HEK293 (cell line): ENCODE results near the gene RAD51.

Source experiments
- CTCF ChIA-PET: fragments of 350-600 bp; formaldehyde crosslinking; extraction: SDS; loops from one replicate; lab custom pipeline; 2021; ENCODE audit warnings: antibody characterized with exemption; lab: Yijun Ruan, JAX
- POLR2A ChIA-PET: fragments of 300-600 bp; formaldehyde crosslinking; extraction: SDS; loops from one replicate; lab custom pipeline; 2020; ENCODE audit warnings: antibody characterized with exemption, inconsistent platforms; lab: Yijun Ruan, JAX
- H3K27ac ChIP-seq: fragments of 200-500 bp; sonication (Bioruptor generic); 2 replicates; pipeline ENCODE4 v1.5.1; 2014; ENCODE audit warnings: low read depth, low read length, control low read depth, inconsistent platforms; ENCODE audit errors: extremely low read depth
- H3K36me3 ChIP-seq, 2 experiments: fragments of 200-500 bp in 1 of 2; sonication (Bioruptor generic) in 1 of 2; 1 replicate in 1 of 2; 2 replicates in 1 of 2; pipeline ENCODE4 v1.5.1; 2014 to 2017; ENCODE audit warnings: inconsistent platforms in 2 of 2, low read length in 2 of 2; ENCODE audit not compliant: control insufficient read depth in 2 of 2, insufficient read depth in 1 of 2
- H3K4me1 ChIP-seq: fragments of 200-500 bp; sonication (Bioruptor generic); 2 replicates; pipeline ENCODE4 v1.5.1; 2014; ENCODE audit warnings: mild to moderate bottlenecking, low read length, inconsistent platforms; ENCODE audit not compliant: control insufficient read depth, insufficient read depth
- H3K4me3 ChIP-seq: 2 replicates; pipeline ENCODE4 v1.5.1; 2011; ENCODE audit warnings: low read depth, mild to moderate bottlenecking, control low read depth, low read length, moderate library complexity
- H3K9me3 ChIP-seq: fragments of 200-500 bp; sonication (Bioruptor generic); 2 replicates; pipeline ENCODE4 v1.5.1; 2014; ENCODE audit warnings: low read depth, low read length, inconsistent platforms; ENCODE audit not compliant: control insufficient read depth, insufficient read depth
- FEZF1 ChIP-seq: fragments of 450-650 bp; formaldehyde crosslinking; IDR thresholded peaks from 2 replicates; pipeline ENCODE4 v1.5.1; 2016; ENCODE audit warnings: missing biosample characterization, missing genetic modification characterization
- GLIS2 ChIP-seq: fragments of 450-650 bp; formaldehyde crosslinking; IDR thresholded peaks from 2 replicates; pipeline ENCODE4 v1.5.1; 2016; ENCODE audit warnings: missing biosample characterization, missing genetic modification characterization
- IKZF3 ChIP-seq: fragments of 450-650 bp; IDR thresholded peaks from 2 replicates; pipeline ENCODE4 v1.5.0; 2018; ENCODE audit warnings: missing biosample characterization, mild to moderate bottlenecking, missing genetic modification characterization, moderate library complexity
- KLF1 ChIP-seq: fragments of 450-650 bp; formaldehyde crosslinking; IDR thresholded peaks from 2 replicates; pipeline ENCODE4 v1.5.1; 2016; ENCODE audit warnings: missing biosample characterization, missing genetic modification characterization
- OVOL3 ChIP-seq: fragments of 450-650 bp; formaldehyde crosslinking; IDR thresholded peaks from 2 replicates; pipeline ENCODE4 v1.5.1; 2016; ENCODE audit warnings: missing biosample characterization, missing genetic modification characterization
- SCRT2 ChIP-seq: fragments of 450-650 bp; formaldehyde crosslinking; IDR thresholded peaks from 2 replicates; pipeline ENCODE4 v1.5.1; 2016; ENCODE audit warnings: missing biosample characterization, missing genetic modification characterization
- ZBTB21 ChIP-seq: fragments of 450-650 bp; formaldehyde crosslinking; IDR thresholded peaks from 2 replicates; pipeline ENCODE4 v1.5.1; 2017; ENCODE audit warnings: missing biosample characterization, missing genetic modification characterization
- ZNF133 ChIP-seq: fragments of 450-650 bp; formaldehyde crosslinking; IDR thresholded peaks from 2 replicates; pipeline ENCODE4 v1.5.1; 2016; ENCODE audit warnings: missing biosample characterization, missing genetic modification characterization
- ZNF202 ChIP-seq: fragments of 450-650 bp; formaldehyde crosslinking; IDR thresholded peaks from 2 replicates; pipeline ENCODE4 v1.5.1; 2016; ENCODE audit warnings: missing biosample characterization, missing genetic modification characterization, borderline replicate concordance
- ZNF214 ChIP-seq: fragments of 450-650 bp; formaldehyde crosslinking; IDR thresholded peaks from 2 replicates; pipeline ENCODE4 v1.5.1; 2017; ENCODE audit warnings: missing biosample characterization, mild to moderate bottlenecking, missing genetic modification characterization, borderline replicate concordance
- ZNF239 ChIP-seq: fragments of 450-650 bp; formaldehyde crosslinking; IDR thresholded peaks from 2 replicates; pipeline ENCODE4 v1.5.1; 2016; ENCODE audit warnings: missing biosample characterization, missing genetic modification characterization
- ZNF350 ChIP-seq: fragments of 450-650 bp; formaldehyde crosslinking; IDR thresholded peaks from 2 replicates; pipeline ENCODE4 v1.5.0; 2017; ENCODE audit warnings: missing biosample characterization, mild to moderate bottlenecking, missing genetic modification characterization
- ZNF48 ChIP-seq: fragments of 450-650 bp; formaldehyde crosslinking; IDR thresholded peaks from 2 replicates; pipeline ENCODE4 v1.5.1; 2016; ENCODE audit warnings: missing biosample characterization, missing genetic modification characterization
- ZNF501 ChIP-seq: fragments of 450-650 bp; formaldehyde crosslinking; IDR thresholded peaks from 2 replicates; pipeline ENCODE4 v1.5.1; 2016; ENCODE audit warnings: missing biosample characterization, missing genetic modification characterization
- ZNF521 ChIP-seq: fragments of 450-650 bp; formaldehyde crosslinking; IDR thresholded peaks from 2 replicates; pipeline ENCODE4 v1.5.1; 2017; ENCODE audit warnings: missing biosample characterization, mild to moderate bottlenecking, missing genetic modification characterization
- ZNF664 ChIP-seq: fragments of 450-650 bp; formaldehyde crosslinking; IDR thresholded peaks from 2 replicates; pipeline ENCODE4 v1.5.1; 2016; ENCODE audit warnings: missing biosample characterization, missing genetic modification characterization
- ZNF76 ChIP-seq: fragments of 450-650 bp; formaldehyde crosslinking; IDR thresholded peaks from 2 replicates; pipeline ENCODE4; 2016; ENCODE audit warnings: low read depth, missing biosample characterization, missing genetic modification characterization, borderline replicate concordance
- ZNF776 ChIP-seq: fragments of 450-650 bp; formaldehyde crosslinking; IDR thresholded peaks from 2 replicates; pipeline ENCODE4 v1.5.0; 2017; ENCODE audit warnings: missing biosample characterization, missing genetic modification characterization, borderline replicate concordance
- TF ChIP-seq, protein P1 (sequence below): fragments of 450-650 bp; formaldehyde crosslinking; IDR thresholded peaks from 2 replicates; pipeline ENCODE4 v1.5.1; 2016; ENCODE audit warnings: missing biosample characterization, missing genetic modification characterization
- TF ChIP-seq, protein P2 (sequence below): IDR thresholded peaks from 2 replicates; pipeline ENCODE4 v1.6.1; 2011; ENCODE audit warnings: mild to moderate bottlenecking, low read depth, low read length, borderline replicate concordance
- TF ChIP-seq, protein P3 (sequence below): sonication (generic); formaldehyde crosslinking; IDR thresholded peaks from 2 replicates; pipeline ENCODE4 v1.8.1; 2022; ENCODE audit warnings: mild to moderate bottlenecking, moderate library complexity, missing genetic modification reagents
- TF ChIP-seq, protein P4 (sequence below): fragments of 450-650 bp; formaldehyde crosslinking; IDR thresholded peaks from 2 replicates; pipeline ENCODE4; 2016; ENCODE audit warnings: missing biosample characterization, missing genetic modification characterization
- TF ChIP-seq, protein P5 (sequence below): fragments of 450-650 bp; formaldehyde crosslinking; IDR thresholded peaks from 2 replicates; pipeline ENCODE4 v1.5.1; 2016; ENCODE audit warnings: missing biosample characterization, missing genetic modification characterization

RAD51 gene

DNA sequence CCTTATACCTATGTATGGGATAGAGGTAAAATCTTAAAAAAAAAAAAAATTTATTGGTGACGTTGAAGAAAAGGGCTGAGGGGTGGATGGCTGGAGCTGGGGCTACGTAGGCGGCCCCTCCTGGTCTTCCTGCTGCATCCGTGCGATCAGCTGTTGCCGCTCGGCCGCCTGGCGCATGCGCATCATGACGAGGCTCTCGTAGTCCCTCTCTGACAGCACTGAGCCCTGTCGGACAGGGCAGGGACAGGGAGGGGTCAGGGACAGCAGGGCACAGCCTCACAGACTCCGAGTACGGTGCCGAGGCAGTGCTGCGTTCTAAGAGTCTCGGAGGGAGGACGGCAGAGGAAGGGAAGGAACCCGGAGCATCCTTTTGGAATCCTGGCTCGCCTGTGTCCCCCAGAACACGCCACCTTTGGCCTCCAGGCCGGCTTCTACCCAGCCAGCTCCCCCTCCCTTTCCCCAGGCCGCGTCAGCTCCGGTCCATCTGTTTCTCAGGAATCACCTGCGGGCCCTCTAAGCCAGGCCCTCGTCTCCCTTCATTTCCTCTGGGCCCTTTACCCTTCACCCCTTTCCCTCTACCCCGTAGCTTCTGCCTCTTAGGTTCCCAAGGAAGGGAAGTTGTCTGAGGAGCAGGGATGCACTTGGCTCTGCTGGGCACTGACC lies 73.0 kb downstream of the RAD51 start:
- ChIA-PET POLR2A (no interaction called here), CTCF (interaction anchor here (0.7 to 3.7 kb wide), 2 partner anchors 15 to 28 kb away, joined by 3 to 18 read pairs; no protein-coding TSS in a partner anchor)
- H3K27ac ChIP-seq = peak overlapping the region; percentile 11; the same call in 1 of the 2 replicates
- peaks cover 28% of the 10 kb centered on the region for H3K4me1 ChIP-seq
- no peak for TF ChIP-seq ZNF214 (tag by site-specific recombination)
- TF ChIP-seq, protein P1, sequence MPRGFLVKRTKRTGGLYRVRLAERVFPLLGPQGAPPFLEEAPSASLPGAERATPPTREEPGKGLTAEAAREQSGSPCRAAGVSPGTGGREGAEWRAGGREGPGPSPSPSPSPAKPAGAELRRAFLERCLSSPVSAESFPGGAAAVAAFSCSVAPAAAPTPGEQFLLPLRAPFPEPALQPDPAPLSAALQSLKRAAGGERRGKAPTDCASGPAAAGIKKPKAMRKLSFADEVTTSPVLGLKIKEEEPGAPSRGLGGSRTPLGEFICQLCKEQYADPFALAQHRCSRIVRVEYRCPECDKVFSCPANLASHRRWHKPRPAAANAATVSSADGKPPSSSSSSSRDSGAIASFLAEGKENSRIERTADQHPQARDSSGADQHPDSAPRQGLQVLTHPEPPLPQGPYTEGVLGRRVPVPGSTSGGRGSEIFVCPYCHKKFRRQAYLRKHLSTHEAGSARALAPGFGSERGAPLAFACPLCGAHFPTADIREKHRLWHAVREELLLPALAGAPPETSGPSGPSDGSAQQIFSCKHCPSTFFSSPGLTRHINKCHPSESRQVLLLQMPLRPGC (tag by site-specific recombination) = no peak
- no peak for TF ChIP-seq GLIS2 (tag by site-specific recombination)
- no peak for TF ChIP-seq ZNF202
- no peak for TF ChIP-seq ZNF48
- no peak for TF ChIP-seq FEZF1 (tag by site-specific recombination)
- TF ChIP-seq, protein P2, sequence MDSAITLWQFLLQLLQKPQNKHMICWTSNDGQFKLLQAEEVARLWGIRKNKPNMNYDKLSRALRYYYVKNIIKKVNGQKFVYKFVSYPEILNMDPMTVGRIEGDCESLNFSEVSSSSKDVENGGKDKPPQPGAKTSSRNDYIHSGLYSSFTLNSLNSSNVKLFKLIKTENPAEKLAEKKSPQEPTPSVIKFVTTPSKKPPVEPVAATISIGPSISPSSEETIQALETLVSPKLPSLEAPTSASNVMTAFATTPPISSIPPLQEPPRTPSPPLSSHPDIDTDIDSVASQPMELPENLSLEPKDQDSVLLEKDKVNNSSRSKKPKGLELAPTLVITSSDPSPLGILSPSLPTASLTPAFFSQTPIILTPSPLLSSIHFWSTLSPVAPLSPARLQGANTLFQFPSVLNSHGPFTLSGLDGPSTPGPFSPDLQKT = no peak
- TF ChIP-seq, protein P3, sequence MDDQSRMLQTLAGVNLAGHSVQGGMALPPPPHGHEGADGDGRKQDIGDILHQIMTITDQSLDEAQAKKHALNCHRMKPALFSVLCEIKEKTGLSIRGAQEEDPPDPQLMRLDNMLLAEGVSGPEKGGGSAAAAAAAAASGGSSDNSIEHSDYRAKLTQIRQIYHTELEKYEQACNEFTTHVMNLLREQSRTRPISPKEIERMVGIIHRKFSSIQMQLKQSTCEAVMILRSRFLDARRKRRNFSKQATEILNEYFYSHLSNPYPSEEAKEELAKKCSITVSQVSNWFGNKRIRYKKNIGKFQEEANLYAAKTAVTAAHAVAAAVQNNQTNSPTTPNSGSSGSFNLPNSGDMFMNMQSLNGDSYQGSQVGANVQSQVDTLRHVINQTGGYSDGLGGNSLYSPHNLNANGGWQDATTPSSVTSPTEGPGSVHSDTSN (CRISPR knock-in tag) = no peak
- no peak for TF ChIP-seq SCRT2 (tag by site-specific recombination)
- no peak for TF ChIP-seq ZNF133
- no peak for TF ChIP-seq ZBTB21 (tag by site-specific recombination)
- no peak for TF ChIP-seq ZNF664
- TF ChIP-seq ZNF521 (tag by site-specific recombination) = no peak
- no peak for TF ChIP-seq ZNF76 (tag by site-specific recombination)
- TF ChIP-seq, protein P4, sequence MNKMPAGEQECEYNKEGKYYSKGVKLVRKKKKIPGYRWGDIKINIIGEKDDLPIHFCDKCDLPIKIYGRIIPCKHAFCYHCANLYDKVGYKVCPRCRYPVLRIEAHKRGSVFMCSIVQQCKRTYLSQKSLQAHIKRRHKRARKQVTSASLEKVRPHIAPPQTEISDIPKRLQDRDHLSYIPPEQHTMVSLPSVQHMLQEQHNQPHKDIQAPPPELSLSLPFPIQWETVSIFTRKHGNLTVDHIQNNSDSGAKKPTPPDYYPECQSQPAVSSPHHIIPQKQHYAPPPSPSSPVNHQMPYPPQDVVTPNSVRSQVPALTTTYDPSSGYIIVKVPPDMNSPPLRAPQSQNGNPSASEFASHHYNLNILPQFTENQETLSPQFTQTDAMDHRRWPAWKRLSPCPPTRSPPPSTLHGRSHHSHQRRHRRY (tag by site-specific recombination) = no peak
- no peak for TF ChIP-seq ZNF350 (tag by site-specific recombination)
- H3K36me3 ChIP-seq = peaks cover 0 to 13% of the 10 kb centered on the region in 2 experiments; a peak in 1 of 3 replicates
- H3K4me3 ChIP-seq = no peak overlapping the region
- no peaks in the 10 kb centered on the region for H3K9me3 ChIP-seq

DNA sequence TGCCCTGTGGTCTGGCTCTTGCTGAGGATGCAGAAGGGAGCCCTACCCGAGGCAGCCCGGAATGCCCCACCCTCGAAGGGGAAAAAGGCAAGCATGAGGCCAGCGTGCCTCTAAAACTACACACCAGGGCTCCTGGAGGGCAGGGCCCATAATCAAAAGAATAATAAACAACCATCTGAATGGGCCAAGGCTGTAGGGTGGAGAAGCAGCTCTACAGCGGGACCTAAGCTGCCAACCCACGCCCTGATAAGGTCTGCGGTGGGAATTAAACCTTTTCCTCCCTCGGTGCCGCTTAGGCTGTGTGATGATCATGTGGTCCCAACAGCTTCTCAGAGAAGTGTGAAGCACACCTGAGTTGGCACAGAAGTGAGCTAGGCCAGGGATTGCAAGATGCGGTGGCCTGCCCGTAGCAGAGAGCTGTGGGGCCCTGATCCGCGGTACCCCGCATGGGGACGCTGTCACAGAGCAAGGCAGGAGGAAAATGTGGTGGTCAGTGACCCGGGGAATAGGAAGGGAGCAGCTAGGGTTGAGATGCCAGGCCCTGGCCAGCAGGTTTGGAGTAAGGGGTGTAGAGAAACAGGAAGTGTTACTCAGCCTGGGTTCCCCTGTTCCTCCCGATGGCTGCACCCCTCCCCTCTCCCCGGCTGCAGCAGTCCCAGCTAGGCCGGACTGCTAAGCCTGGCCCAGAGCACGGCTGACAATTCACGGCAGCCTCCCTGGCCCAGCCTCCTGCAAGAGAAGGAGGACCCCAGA lies 73.7 kb downstream of the RAD51 start:
- Histone ChIP-seq H3K4me3 (no peak overlapping the region), H3K4me1 (peaks cover 25% of the 10 kb centered on the region), H3K27ac (peak overlapping the region; percentile 58; the same call in 1 of the 2 replicates), H3K9me3 (no peaks in the 10 kb centered on the region), H3K36me3 (peaks cover 0 to 18% of the 10 kb centered on the region in 2 experiments; a peak in 1 of 3 replicates)
- ChIA-PET CTCF (interaction anchor here (0.7 to 3.1 kb wide), 2 partner anchors 14 to 28 kb away, joined by 3 to 10 read pairs; no protein-coding TSS in a partner anchor), POLR2A (interaction anchor here (0.6 kb wide), 1 partner anchor 324 kb away, joined by 5 read pairs; no protein-coding TSS in a partner anchor)
- TF ChIP-seq KLF1 (tag by site-specific recombination) (peak; percentile 98), ZNF76 (tag by site-specific recombination) (no peak), OVOL3 (tag by site-specific recombination) (no peak), ZNF350 (tag by site-specific recombination) (no peak), ZNF239 (tag by site-specific recombination) (peak; percentile 99), ZNF501 (no peak), ZNF776 (tag by site-specific recombination) (no peak), IKZF3 (0 out of 2 replicates have a peak, but pooled peaks have one; percentile 26)
- TF ChIP-seq, protein P5, sequence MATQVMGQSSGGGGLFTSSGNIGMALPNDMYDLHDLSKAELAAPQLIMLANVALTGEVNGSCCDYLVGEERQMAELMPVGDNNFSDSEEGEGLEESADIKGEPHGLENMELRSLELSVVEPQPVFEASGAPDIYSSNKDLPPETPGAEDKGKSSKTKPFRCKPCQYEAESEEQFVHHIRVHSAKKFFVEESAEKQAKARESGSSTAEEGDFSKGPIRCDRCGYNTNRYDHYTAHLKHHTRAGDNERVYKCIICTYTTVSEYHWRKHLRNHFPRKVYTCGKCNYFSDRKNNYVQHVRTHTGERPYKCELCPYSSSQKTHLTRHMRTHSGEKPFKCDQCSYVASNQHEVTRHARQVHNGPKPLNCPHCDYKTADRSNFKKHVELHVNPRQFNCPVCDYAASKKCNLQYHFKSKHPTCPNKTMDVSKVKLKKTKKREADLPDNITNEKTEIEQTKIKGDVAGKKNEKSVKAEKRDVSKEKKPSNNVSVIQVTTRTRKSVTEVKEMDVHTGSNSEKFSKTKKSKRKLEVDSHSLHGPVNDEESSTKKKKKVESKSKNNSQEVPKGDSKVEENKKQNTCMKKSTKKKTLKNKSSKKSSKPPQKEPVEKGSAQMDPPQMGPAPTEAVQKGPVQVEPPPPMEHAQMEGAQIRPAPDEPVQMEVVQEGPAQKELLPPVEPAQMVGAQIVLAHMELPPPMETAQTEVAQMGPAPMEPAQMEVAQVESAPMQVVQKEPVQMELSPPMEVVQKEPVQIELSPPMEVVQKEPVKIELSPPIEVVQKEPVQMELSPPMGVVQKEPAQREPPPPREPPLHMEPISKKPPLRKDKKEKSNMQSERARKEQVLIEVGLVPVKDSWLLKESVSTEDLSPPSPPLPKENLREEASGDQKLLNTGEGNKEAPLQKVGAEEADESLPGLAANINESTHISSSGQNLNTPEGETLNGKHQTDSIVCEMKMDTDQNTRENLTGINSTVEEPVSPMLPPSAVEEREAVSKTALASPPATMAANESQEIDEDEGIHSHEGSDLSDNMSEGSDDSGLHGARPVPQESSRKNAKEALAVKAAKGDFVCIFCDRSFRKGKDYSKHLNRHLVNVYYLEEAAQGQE = no peak
